Measurements from ENCODE around the gene NCOA7.

The NCOA7 gene, protein sequence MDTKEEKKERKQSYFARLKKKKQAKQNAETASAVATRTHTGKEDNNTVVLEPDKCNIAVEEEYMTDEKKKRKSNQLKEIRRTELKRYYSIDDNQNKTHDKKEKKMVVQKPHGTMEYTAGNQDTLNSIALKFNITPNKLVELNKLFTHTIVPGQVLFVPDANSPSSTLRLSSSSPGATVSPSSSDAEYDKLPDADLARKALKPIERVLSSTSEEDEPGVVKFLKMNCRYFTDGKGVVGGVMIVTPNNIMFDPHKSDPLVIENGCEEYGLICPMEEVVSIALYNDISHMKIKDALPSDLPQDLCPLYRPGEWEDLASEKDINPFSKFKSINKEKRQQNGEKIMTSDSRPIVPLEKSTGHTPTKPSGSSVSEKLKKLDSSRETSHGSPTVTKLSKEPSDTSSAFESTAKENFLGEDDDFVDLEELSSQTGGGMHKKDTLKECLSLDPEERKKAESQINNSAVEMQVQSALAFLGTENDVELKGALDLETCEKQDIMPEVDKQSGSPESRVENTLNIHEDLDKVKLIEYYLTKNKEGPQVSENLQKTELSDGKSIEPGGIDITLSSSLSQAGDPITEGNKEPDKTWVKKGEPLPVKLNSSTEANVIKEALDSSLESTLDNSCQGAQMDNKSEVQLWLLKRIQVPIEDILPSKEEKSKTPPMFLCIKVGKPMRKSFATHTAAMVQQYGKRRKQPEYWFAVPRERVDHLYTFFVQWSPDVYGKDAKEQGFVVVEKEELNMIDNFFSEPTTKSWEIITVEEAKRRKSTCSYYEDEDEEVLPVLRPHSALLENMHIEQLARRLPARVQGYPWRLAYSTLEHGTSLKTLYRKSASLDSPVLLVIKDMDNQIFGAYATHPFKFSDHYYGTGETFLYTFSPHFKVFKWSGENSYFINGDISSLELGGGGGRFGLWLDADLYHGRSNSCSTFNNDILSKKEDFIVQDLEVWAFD

DNA sequence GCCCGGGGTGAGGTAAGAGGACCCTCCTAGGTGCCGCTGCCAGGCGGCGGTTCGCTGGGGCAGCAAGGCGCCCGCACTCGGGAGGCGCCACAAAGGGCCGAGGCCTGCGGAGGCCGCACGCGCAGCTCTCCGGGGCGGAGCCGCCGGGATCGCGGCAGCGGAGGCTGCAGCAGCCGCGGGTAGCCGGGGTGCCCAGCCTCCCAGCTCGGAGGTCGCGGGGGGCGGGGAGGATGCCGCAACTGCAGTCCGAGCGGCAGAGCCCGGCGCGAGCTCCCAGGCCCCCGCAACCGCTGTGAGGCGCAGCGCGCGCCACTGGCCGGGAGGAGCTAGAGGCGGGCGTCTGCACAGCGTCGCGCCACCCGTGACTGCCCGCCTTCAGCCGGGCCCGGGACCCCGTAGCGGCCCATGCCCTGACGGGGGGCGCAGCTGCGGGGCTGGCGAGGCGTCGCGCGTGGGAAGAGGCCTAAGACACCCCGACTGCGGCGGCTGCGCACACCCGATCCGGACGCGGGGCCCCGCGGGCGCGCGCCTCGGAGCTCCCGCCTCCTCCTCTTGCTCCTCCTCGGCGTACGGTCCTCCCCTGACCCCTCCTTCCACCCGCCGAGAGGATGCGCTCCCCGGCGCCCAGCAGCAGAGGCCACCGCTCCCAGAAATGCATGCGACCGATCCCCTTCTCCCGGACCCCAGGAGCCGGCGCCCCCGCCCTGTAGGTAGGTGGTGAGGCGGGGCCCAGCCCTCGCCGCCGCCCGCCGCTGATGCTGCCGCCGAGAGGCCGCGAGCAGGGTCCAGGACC, at the start of gene NCOA7:
TSS of gene NCOA7 (plus strand) at position 603 of the 793 bp plus-strand sequence. CDS start 24,395 bp downstream, outside the sequence.
- no peak for FAIRE-seq
- TF ChIP-seq, protein P1, sequence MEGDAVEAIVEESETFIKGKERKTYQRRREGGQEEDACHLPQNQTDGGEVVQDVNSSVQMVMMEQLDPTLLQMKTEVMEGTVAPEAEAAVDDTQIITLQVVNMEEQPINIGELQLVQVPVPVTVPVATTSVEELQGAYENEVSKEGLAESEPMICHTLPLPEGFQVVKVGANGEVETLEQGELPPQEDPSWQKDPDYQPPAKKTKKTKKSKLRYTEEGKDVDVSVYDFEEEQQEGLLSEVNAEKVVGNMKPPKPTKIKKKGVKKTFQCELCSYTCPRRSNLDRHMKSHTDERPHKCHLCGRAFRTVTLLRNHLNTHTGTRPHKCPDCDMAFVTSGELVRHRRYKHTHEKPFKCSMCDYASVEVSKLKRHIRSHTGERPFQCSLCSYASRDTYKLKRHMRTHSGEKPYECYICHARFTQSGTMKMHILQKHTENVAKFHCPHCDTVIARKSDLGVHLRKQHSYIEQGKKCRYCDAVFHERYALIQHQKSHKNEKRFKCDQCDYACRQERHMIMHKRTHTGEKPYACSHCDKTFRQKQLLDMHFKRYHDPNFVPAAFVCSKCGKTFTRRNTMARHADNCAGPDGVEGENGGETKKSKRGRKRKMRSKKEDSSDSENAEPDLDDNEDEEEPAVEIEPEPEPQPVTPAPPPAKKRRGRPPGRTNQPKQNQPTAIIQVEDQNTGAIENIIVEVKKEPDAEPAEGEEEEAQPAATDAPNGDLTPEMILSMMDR (IDR thresholded peaks at IDR 0.05; ENCODE audit: insufficient read depth, missing control alignments) = no peak
- peak; percentile 43 for DNase-seq (ENCODE audit: insufficient read length, low spot score)

DNA sequence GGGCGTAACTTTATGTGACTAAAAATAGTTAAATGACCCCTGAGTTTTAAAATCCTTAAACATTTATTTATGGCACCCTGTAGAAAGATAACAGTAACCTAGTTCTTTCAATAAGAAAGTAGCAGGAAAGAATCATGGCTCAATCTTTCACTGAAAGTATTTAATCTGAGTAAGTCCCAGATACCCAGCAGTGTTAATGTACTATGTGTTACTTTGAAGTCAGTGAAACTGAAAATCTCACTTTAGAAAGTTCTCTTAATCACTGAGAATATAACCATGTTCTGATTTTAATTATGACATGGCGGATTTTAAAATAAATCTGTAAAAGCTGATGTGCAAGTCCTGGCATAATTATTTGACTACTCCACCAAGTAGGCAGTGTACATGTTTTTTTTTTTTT, 49.4 kb upstream of the NCOA7 start:
- TF ChIP-seq, protein P1 (IDR thresholded peaks at IDR 0.05; ENCODE audit: insufficient read depth, missing control alignments) = no peak
- DNase-seq (ENCODE audit: insufficient read length, low spot score) = no peak
- no peak for FAIRE-seq

DNA sequence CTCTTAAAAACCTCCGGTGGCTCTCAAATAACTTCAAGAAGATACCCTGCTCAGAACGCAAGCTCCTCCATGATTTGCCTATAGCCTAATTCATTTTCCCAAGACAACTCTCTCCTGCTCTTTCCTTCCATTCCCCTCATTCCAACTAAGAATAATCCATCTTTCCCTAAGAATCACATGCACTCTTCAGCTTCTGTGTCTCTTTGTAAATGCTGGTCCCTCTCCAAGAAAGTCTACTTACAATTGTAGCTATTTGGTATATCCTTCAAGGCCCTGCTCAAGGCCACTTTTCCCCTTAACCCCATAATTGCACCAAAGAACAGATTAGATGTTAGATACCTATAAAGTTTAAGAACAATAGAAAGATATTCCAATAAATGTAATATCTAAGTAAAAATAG, 48.7 kb upstream of the NCOA7 start:
- TF ChIP-seq, protein P1 (IDR thresholded peaks at IDR 0.05; ENCODE audit: insufficient read depth, missing control alignments) = no peak
- DNase-seq (ENCODE audit: insufficient read length, low spot score) (no peak), FAIRE-seq (no peak)

DNA sequence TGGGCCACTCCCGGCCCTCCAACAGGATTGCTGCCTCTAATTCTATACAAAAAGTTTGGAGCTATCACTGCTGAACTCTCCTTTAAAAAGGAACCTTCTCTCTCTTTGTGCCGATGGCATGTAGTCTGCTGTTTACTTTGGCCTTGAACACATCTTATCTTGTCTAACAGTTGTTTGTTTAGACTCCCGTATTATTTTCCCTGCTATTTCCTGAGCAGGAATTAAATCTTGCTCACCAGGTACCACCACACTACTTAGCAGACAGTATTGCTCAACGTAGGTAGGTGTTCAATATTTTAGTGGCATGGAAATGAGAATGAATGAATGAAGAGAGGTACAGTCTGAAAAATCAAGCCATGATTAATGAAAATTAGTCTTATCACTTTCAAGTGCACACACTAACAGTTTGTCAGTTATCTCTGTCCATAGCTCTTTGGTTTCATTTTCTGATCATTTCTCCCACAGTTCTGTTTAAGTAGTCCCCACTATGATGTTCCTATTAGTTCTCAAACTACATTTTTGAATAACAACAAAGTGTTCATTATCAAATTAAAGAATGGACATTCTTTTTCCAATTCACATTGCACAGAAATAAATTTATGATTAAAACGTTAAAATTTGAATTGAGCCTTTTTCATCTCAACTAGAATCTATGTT, 48.2 kb upstream of the NCOA7 start:
- TF ChIP-seq, protein P1 (IDR thresholded peaks at IDR 0.05; ENCODE audit: insufficient read depth, missing control alignments) = no peak
- no peak for DNase-seq (ENCODE audit: insufficient read length, low spot score)
- FAIRE-seq = peak; percentile 29

DNA sequence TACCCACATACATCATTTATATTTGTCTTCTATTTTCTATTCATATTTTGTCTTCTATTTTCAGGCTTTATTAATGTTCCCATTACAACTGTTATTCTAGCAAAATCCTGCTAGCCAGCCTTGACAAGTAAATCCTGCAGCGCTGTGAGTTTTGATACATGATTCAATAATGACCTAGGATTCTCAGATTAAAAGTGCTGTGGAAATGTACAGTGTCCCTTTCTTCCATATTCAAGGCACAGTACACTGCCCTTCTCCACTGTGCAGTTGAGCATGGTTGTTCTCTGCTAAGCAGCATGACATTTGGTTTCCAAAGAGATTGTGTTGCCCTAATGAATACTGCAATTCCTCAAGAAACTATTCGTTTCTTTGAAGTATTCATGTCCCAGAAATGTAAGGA, 47.2 kb upstream of the NCOA7 start:
- FAIRE-seq (no peak), DNase-seq (ENCODE audit: insufficient read length, low spot score) (no peak)
- TF ChIP-seq, protein P1 (IDR thresholded peaks at IDR 0.05; ENCODE audit: insufficient read depth, missing control alignments) = no peak

- TF ChIP-seq, protein P1 (IDR thresholded peaks at IDR 0.05; ENCODE audit: insufficient read depth, missing control alignments) = no peak
- FAIRE-seq (no peak), DNase-seq (ENCODE audit: insufficient read length, low spot score) (no peak)
Observed at GRCh38 chr6:125745281-125746018, 45.3 kb upstream of the NCOA7 start.
